ENCODE measurements around the gene MNAT1.

MNAT1 gene

DNA sequence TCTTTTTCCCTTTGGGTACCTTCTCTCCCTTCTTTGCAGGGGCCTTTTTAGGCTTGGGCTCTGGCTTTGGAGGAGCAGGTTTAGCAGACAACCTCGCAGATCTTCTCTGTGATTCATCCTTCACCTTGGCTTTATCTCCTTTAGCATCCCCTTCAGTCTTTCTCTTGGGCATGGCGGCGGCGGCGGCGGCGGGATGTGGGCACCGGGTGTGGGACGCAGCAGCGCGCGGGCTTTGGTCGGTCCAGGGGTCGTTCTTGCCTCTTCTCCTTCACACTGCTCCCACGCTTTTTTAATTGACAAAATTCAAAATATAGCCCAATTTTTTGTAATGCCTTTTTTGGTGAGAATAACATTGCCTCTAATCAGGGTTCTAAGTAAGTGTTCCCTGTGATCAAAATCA, 237.7 kb downstream of the MNAT1 start:
- DNase-seq, result no peak

DNA sequence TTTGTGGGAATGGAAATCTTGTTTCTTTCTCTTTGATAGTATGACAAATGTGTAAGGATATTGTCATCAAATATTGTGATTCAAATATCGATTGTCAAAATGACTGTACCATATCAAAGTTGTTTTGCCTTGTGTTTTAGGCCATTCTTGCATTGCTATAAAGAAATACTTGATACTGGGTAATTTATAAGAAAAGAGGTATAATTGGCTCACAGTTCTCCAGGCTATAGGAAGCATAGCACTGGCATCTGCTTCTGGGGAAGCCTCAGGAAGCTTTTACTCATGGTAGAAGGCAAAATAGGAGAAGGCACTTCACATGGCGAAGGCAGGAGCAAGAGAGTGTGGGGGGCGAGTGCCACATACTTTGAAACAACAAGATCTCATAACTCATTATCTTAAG, 238.5 kb downstream of the MNAT1 start:
- no peak for DNase-seq

DNA sequence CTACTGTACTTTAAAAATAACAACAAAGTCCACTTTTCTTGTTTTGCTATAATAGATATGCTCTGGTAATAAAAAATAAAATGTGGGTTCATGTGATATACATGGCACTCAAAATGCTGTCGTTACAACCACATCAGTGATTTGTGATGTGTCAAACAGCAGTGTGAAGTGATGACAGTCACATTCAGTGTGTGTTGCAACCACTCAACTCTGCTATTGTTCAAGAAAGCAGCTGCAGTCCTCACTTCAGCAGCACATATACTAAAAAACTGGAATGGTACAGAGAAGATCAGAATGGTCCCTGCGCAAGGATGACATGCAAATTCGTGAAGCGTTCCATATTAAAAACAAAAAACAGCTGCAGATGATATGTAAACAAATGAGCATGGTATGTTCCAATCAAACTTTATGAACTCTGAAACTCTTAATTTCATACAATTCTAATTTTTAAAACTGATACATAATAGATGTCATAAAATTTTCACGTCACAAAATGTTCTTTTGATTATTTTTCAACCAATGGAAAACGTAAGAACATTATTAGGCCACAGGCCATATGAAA, 239.6 kb downstream of the MNAT1 start:
- DNase-seq, result no peak

DNA sequence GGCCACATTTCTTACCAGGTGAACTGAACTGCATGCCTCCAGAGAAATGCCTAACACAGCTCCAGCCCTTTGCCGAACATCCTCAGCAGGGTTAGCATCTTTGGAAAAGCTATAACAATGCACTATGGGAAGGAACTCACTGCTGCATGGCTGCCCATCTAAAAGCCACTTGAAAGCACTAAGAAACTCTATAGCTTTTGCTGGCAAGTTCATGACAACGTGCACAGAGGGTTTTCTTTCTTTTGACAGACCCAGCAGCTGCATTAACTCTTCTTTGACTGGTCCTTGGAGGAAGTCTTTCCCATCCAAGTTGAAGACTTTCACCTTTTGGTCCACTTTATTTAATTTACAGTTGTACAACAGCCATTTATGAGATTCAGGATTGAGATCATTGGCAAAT, 241.0 kb downstream of the MNAT1 start:
- no peak for DNase-seq

DNA sequence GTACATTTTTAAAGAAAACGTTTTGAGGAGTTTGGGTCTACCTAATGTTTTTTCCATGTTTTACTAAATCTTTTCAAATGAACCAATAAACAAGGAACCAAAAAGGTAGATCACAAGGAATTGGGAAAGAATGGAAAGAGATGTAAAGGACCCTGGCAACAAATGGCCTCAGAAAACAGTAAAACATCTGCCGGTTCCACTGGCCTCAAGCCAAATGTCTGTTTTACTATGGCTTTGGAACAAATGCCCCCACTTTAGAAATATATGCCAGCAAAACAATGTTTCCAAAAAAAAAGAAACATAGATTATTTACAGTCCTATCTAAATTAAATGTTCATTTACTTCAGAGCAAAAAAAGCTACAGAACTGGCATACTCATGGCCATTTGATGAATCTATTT, 243.3 kb downstream of the MNAT1 start:
- no peak for DNase-seq

DNA sequence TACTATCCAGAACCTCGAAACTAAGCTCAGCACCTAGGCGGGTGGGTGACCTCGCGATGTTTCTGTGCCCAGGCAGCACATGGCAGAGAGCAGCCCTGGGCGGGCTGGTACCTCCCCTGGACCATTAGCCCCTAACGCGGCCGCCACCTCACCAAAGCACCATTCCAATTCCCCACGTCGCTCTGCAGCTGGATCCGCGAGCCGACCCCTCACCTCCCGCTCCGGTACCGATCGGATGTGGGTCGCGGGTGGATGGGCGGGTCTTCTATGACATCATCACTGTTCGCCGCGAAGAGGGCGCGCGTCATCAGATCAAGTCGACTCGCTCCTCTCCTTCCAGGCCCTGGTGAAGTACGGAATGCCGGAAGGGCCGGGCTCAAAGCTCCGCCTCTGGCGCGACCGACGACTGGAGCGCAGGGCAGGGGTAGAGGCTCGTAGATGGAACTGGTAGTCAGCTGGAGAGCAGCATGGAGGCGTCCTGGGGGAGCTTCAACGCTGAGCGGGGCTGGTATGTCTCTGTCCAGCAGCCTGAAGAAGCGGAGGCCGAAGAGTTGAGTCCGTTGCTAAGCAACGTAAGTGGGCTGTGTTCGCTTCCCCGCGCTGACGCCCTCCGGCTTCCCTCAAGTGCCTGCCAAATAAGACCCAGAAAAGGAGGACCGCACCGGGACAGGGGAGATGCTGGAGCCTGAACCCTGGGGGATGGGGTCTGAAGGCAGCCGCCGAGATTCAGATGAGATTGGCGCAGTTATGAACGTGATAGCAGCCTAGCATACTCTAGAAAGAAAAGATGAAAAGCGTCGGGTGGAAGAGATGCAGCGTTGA, 246.5 kb downstream of the MNAT1 start, which contains the start of the genes SLC38A6 and TRMT5:
Gene SLC38A6 (plus strand): TSS at position 435 of the 822 bp plus-strand sequence. CDS start 33 bp downstream, at position 468.
Gene TRMT5 (minus strand): TSS at position 269 of the 822 bp plus-strand sequence. CDS start 106 bp downstream, at position 163.
- DNase-seq, result peak; percentile 94

DNA sequence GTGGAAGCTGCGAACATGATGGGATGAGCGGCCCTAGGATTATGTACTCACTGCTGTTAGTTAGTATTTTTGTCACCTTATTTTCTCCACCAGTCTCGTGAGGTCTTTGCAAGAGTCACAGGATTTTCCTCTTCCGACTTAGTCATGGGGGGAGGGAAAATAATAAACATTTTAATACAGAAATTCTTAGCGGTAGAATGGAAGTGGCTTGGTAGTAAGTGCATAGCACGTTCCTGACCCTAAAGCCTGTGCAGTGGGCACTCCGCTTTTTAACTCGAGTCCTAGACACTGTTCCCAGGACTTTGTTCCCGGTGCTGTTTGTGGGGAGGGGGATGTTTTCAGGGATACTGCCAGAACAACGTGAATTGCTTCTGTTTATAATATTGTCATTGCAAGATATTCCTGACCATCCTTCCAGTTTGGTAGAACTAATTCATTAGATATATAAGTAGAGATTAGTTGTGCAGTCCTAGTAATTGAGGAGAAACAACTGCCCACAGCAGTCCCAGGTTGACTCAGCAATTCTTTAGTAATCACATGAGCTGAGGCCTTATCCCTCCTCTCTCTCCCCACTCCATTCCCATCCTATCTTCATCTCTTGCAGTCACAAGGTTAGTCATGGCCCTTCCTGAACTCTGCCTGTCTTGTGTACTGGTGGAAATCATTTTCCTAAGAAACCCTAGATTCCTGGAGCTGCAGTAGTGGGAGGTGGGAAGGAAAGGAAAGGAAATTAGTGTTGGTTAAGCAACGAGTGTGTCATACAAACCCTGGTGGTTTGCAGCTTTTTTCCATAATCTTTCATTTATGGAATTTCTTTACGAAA, 247.3 kb downstream of the MNAT1 start:
- DNase-seq, result peak; percentile 64

DNA sequence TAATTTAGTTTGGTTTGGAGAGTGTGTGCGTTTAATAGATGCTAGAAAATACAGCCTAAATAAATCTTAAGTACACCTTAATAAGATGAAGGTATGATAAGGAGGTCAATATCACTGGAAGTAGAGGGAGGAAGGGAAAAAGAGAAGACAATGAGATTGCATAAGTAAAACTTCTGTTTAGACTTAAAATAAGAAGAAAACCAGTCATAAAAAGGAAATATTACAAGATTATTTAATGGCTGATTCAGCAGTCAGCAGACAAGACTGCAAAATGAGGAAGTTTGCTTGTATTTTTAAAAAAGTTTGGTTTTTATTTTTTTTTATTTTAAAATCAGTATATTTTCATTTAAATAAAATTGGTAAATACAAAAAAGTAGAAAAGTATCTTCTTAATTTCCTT, 249.6 kb downstream of the MNAT1 start:
- peak; percentile 56 for DNase-seq

DNA sequence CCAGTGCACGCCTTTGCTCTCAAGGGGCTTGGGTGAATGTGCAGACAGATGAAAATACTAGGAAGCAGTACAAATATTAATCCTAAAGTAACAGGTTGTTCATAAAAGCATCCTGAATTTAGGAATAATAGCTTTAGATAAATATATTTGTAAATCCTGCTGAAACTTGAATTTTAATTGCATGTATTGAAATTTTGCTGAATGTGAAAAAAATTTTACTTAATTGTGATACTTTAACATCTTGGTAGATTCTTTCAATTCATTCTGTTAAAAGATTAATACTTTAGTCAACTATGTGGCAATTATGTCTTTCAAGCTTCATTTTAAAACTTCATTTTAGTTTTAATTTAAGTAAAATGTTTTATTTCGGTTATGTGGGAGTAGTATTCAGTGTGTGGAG, 251.9 kb downstream of the MNAT1 start:
- DNase-seq, result no peak

DNA sequence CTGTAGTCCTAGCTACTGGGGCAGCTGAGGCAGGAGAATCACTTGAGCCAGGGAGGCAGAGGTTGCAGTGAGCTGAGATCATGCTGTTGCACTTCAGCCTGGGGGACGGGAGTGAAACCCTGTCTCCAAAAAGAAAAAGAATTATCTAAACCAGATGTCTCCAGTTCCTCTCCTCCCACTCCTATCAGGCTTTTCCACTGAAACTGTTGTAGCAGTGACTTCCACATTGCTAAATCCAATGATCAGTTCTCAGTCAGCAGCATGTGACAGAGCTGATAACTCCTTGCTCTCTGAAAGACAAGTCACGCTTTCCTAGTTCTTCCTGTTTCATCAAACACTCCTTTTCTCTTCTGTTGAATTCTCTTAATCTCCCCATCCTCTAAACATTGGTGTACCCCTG, 255.0 kb downstream of the MNAT1 start:
- peak; percentile 87 for DNase-seq

DNA sequence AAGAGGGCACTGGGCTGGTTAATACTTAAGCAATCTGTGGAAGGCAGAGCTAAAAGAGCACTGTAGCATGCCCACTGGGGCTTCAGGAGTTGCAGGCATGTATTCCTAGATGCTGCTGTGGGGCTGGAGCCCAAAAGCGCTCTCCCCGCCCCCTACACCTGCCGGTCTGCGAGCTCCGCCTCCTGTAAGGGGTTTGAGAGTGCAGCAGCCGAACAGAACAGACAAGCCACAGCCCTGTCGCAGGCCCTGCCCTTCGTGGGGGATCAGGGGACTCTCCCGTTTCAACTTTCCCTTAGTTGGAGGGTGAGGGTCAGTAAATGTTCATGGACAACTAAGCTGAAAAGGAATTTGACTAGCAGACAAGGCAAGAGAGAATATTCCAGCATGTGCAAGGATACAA, 264.1 kb downstream of the MNAT1 start:
- no peak for DNase-seq

DNA sequence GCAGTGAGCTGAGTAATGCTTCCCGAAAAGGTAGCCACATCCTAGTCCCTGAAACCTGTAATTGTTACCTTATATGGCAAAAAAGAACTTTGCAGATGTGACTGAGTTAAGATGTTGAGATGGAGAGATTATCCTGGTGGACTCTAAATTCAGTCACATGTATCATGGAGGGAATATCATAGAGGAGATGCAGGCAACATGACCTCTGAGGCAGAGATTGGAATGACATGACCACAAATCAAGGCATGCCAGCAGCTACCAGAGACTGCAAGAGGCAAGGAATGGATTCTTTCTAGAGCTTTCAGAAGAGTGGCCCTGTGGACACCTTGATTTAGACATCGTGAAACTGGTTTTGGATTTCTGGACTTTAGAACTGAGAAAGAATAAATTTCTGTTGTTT, 265.0 kb downstream of the MNAT1 start:
- no peak for DNase-seq

DNA sequence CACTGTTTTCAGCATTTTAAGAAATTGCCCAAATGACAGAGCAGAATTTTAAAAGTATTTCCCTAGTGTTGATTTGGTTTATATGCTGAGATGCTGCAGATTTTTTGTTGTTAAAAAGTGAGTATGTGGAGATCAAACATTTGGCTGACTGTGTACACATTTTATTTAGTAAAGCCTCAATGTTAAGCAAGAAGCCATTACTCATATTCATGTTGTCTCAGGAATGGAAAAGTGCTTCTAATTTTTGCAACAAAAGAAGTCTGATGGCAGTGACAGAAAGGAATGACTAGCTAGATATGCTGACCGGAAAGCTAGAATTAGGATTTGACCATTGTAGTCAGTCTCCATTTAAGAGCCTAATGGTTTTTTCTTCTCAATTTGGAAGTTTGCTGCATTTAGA, 269.0 kb downstream of the MNAT1 start:
- peak; percentile 36 for DNase-seq

DNA sequence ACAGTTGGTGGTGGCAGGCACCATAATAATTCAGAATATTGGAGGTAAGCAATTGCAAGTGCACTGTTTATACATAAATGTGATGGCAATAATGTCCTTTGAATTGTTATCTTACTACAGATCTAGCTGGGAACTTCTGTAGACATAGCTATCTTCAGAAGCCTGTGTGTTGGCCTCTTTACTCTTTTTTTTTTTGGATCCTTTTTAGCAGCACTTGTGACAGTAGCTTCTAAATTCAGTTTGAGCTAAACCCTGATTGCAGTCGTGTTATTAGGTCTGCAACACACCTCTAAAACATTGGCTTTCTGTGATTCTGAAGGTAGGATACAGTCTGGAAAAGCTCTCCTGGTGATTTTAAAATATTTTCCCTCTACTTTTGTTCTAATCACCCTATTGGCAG, 285.0 kb downstream of the MNAT1 start:
- no peak for DNase-seq

All from suppressor macrophage treated with lipopolysaccharide for 4 hours (primary cell).